HepG2 (cell line): ENCODE measurements around the gene NCOA7. TPM values are rescaled to one million over a fixed set of nuclear protein-coding genes. Genes with fewer than 3 reads are reported as not detected.

ENCODE experiments used
- ATAC-seq: fragments of 200-7000 bp; cut with Tn5 transposase; 3 replicates; pipeline ENCODE4 v1.9.1; 2020; ENCODE audit warnings: mild to moderate bottlenecking, moderate library complexity
- BruUV-seq: library from RNA; stranded (reverse); fragments of 400-500 nt; replicated peaks from 2 replicates; lab custom pipeline; 2021; lab: Mats Ljungman, UMichigan
- CTCF ChIA-PET: fragments of 300-600 bp; formaldehyde crosslinking; extraction: SDS; loops from one replicate; lab custom pipeline; 2021; ENCODE audit warnings: low total read pairs, inconsistent platforms, low intra/inter-chr PET ratio; lab: Yijun Ruan, JAX
- POLR2A ChIA-PET: fragments of 350-600 bp; sonication (Branson Sonifier 250); formaldehyde crosslinking; loops from one replicate; lab custom pipeline; 2020; ENCODE audit warnings: antibody characterized with exemption, inconsistent platforms; lab: Yijun Ruan, JAX
- DNase-seq: peaks from one replicate; pipeline ENCODE4 v3.0.0-alpha.2; 2015; ENCODE audit warnings: low spot score
- FAIRE-seq: peaks from 3 replicates; lab custom pipeline; 2011; peaks lifted over from hg19 to GRCh38; lab: Jason Lieb, UNC
- H2AFZ ChIP-seq: one replicate; pipeline ENCODE4 v1.6.1; 2011; ENCODE audit warnings: low read length, inconsistent platforms
- H3K27ac ChIP-seq: fragments of 300-600 bp; 3 replicates; pipeline ENCODE4 v1.8.0; 2011; ENCODE audit warnings: mixed run types, mild to moderate bottlenecking, mixed read lengths, low read length, inconsistent platforms; ENCODE audit not compliant: insufficient read depth; ENCODE audit errors: extremely low read length
- H3K27me3 ChIP-seq, 2 experiments: fragments of 200-600 bp in 1 of 2; 2 replicates in 1 of 2; 3 replicates in 1 of 2; pipeline versions ENCODE4 v1.6.0 to v1.8.0; 2011; ENCODE audit warnings: low read length in 2 of 2, mild to moderate bottlenecking in 2 of 2, moderate library complexity in 2 of 2, inconsistent platforms in 1 of 2; ENCODE audit not compliant: insufficient read depth in 2 of 2, control insufficient read depth in 1 of 2
- H3K36me3 ChIP-seq, 2 experiments: fragments of 200-600 bp in 1 of 2; replicated peaks in 1 of 2; 2 replicates in 1 of 2; 3 replicates in 1 of 2; pipeline versions ENCODE4 v1.5.1 to v1.8.0; 2011; ENCODE audit warnings: low read length in 2 of 2, inconsistent platforms in 1 of 2; ENCODE audit not compliant: insufficient read depth in 2 of 2, control insufficient read depth in 1 of 2
- H3K4me1 ChIP-seq: 2 replicates; pipeline ENCODE4 v1.5.1; 2012; ENCODE audit warnings: low read length, inconsistent platforms; ENCODE audit not compliant: insufficient read depth
- H3K4me2 ChIP-seq: 2 replicates; pipeline ENCODE4 v1.6.0; 2011; ENCODE audit warnings: low read depth, low read length, inconsistent platforms
- H3K4me3 ChIP-seq, 3 experiments: fragments of 200-600 bp in 1 of 3; sonication (generic), shearing (Covaris generic) in 1 of 3; replicated peaks in 1 of 3; 2 replicates each; pipeline ENCODE4 v1.5.1; 2011 to 2016; ENCODE audit warnings: low read length in 3 of 3, inconsistent platforms in 2 of 3, low read depth in 2 of 3, mild to moderate bottlenecking in 2 of 3, control low read depth in 1 of 3, mixed read lengths in 1 of 3; ENCODE audit not compliant: insufficient read depth in 1 of 3
- H3K79me2 ChIP-seq: one replicate; pipeline ENCODE4 v1.6.1; 2011; ENCODE audit warnings: low read length, inconsistent platforms; ENCODE audit not compliant: insufficient read depth
- H3K9ac ChIP-seq: 2 replicates; pipeline ENCODE4 v1.6.0; 2011; ENCODE audit warnings: mild to moderate bottlenecking, low read depth, low read length, inconsistent platforms; ENCODE audit not compliant: insufficient read depth
- H3K9me3 ChIP-seq: 2 replicates; pipeline ENCODE4 v1.5.1; 2012; ENCODE audit warnings: mild to moderate bottlenecking, low read length
- H4K20me1 ChIP-seq: 2 replicates; pipeline ENCODE4 v1.6.0; 2011; ENCODE audit warnings: inconsistent platforms, mild to moderate bottlenecking, low read length, moderate library complexity; ENCODE audit not compliant: insufficient read depth
- AGO2 ChIP-seq: fragments of 200-400 bp; formaldehyde crosslinking; optimal IDR thresholded peaks from 2 replicates; pipeline ENCODE3; 2017; ENCODE audit warnings: mild to moderate bottlenecking, low read depth, low read length, moderate library complexity
- ATF5 ChIP-seq: sonication (generic); formaldehyde crosslinking; IDR thresholded peaks from 2 replicates; pipeline ENCODE4 v1.4.0; 2020; ENCODE audit warnings: mild to moderate bottlenecking, low read depth, missing genetic modification reagents
- ZFP36L2 ChIP-seq: sonication (generic); formaldehyde crosslinking; IDR thresholded peaks from 2 replicates; pipeline ENCODE4 v1.4.0; 2020; ENCODE audit warnings: missing genetic modification reagents
- ZNF205 ChIP-seq: IDR thresholded peaks from 2 replicates; pipeline ENCODE4 v1.6.1; 2018; ENCODE audit warnings: missing biosample characterization, missing genetic modification reagents
- ZNF235 ChIP-seq: sonication (generic); formaldehyde crosslinking; IDR thresholded peaks from 2 replicates; pipeline ENCODE4 v1.8.1; 2023; ENCODE audit warnings: mild to moderate bottlenecking, missing genetic modification reagents, borderline replicate concordance
- ZNF607 ChIP-seq: sonication (generic); formaldehyde crosslinking; IDR thresholded peaks from 2 replicates; pipeline ENCODE4 v1.5.1; 2020; ENCODE audit warnings: missing genetic modification reagents, mild to moderate bottlenecking, borderline replicate concordance
- ZNF724P ChIP-seq: sonication (generic); formaldehyde crosslinking; IDR thresholded peaks from 2 replicates; pipeline ENCODE4 v1.8.0; 2022; ENCODE audit warnings: missing genetic modification reagents, borderline replicate concordance
- ZNF83 ChIP-seq: sonication (generic); formaldehyde crosslinking; IDR thresholded peaks from 2 replicates; pipeline ENCODE4 v1.4.0; 2020; ENCODE audit warnings: missing genetic modification reagents, mild to moderate bottlenecking, borderline replicate concordance
- WGBS: methylation state at CpG from one replicate; pipeline ENCODE4 v1.1.6; 2017; ENCODE audit warnings: low lambda C conversion rate; 5-methylcytosine and 5-hydroxymethylcytosine counted together
- in situ Hi-C: cut with HindIII; loops from 2 replicates; pipeline ENCODE4 v1.10.0; 2017; ENCODE audit warnings: low pct_unique_long_range_greater_than_20kb; ENCODE audit not compliant: extremely low pct_ligation_motif_present
- intact Hi-C: fragments of 100-400 bp; cut with micrococcal nuclease; formaldehyde crosslinking; loops from one replicate; pipeline ENCODE4 v1.10.0; 2022; ENCODE audit not compliant: unreplicated experiment
- polyA plus RNA-seq, 8 experiments: library from polyadenylated mRNA; depleted of rRNA in 3 of 8; stranded (reverse) in 7 of 8; unstranded in 1 of 8; fragments of >200 nt; fragmentation: Illumina TruSeq in 4 of 8; extraction: Trizol in 4 of 8; gene quantifications; 2 replicates each; pipeline versions ENCODE4 v1.2.1 to v1.2.3, GENCODE V29; 2011 to 2016; ENCODE audit warnings: low read depth in 4 of 8, missing spikeins in 1 of 8, mixed read lengths in 1 of 8; ENCODE audit not compliant: insufficient read depth in 1 of 8
- total RNA-seq, 5 experiments: library from RNA; depleted of rRNA; stranded (reverse); fragments of >200 nt; fragmentation: Illumina TruSeq; extraction: Trizol; gene quantifications; 2 replicates each; pipeline ENCODE4 v1.2.3, GENCODE V29; 2016; ENCODE audit warnings: low read depth in 1 of 5

The NCOA7 gene
- total and polyA plus RNA-seq, 2 of the 13 experiments (the other 11 are each of a cell fraction or from before 2014, with no cell fraction given), result 13.6 to 20.8 TPM

- H3K9me3 ChIP-seq, result no peaks in the 10 kb centered on the region
- peaks cover 0 to 1% of the 10 kb centered on the region in 2 experiments; a peak in 1 of 5 replicates for H3K27me3 ChIP-seq
- H4K20me1 ChIP-seq, result no peaks in the 10 kb centered on the region
- no peak overlapping the region for H2AFZ ChIP-seq
- H3K4me1 ChIP-seq, result no peaks in the 10 kb centered on the region
- TF ChIP-seq ATF5 (no peak), ZNF235 (CRISPR knock-in tag) (no peak), ZFP36L2 (no peak), ZNF724P (CRISPR knock-in tag) (no peak), ZNF607 (CRISPR knock-in tag) (no peak), ZNF205 (CRISPR knock-in tag) (no peak), ZNF83 (CRISPR knock-in tag) (no peak), AGO2 (no peak)
- TF ChIP-seq, all 625 proteins: peak for 0
- Histone ChIP-seq H3K9ac (no peak overlapping the region), H3K79me2 (no peaks in the 10 kb centered on the region), H3K36me3 (no peaks in the 10 kb centered on the region), H3K4me3 (no peak overlapping the region), H3K27ac (no peak overlapping the region), H3K4me2 (no peak overlapping the region)
- ChIA-PET CTCF (interaction anchor here (0.8 to 4.2 kb wide), 4 partner anchors 205 to 616 kb away, joined by 3 to 57 read pairs (median 4); partner anchors contain the start of gene TPD52L1), POLR2A (no interaction called here)
- in situ Hi-C loops, result loop anchor here (25.0 kb wide), 1 partner anchor 907 kb away; no protein-coding TSS in a partner anchor
- 9% methylated on average over 6 of the region's 6 CpGs for WGBS
- DNase-seq (no peak), FAIRE-seq (no peak), ATAC-seq (no peak; the same call in 2 of the 3 replicates)
- no TSS peak for BruUV-seq
- intact Hi-C loops, result loop anchor here (1.0 to 10.0 kb wide), 2 partner anchors 458 to 574 kb away; no protein-coding TSS in a partner anchor
These were observed 21.5 kb upstream of the NCOA7 start for GRCh38 chr6:125769147-125769783.
